OCI-LY1 (cell line): ENCODE data around the gene SPINK1.

Experiments
- H2AFZ ChIP-seq: fragments of 200-600 bp; sonication (generic), shearing (Covaris generic); 2 replicates; pipeline ENCODE4 v1.6.0; 2014; ENCODE audit warnings: antibody characterized with exemption, mild to moderate bottlenecking, low read length
- H3F3A ChIP-seq: fragments of 200-600 bp; sonication (generic), shearing (Covaris generic); 2 replicates; pipeline ENCODE4 v1.6.0; 2014; ENCODE audit warnings: mild to moderate bottlenecking, antibody characterized with exemption, low read length, moderate library complexity; ENCODE audit not compliant: insufficient read depth
- H3K27ac ChIP-seq: fragments of 200-600 bp; sonication (generic); 2 replicates; pipeline ENCODE4 v1.5.1; 2014; ENCODE audit warnings: low read length, mixed run types, mild to moderate bottlenecking, low read depth; ENCODE audit not compliant: poor library complexity, severe bottlenecking
- H3K27me3 ChIP-seq: fragments of 200-600 bp; sonication (generic); 2 replicates; pipeline ENCODE4 v1.6.0; 2014; ENCODE audit warnings: antibody characterized with exemption, mild to moderate bottlenecking, low read length, moderate library complexity; ENCODE audit not compliant: insufficient read depth
- H3K36me3 ChIP-seq: fragments of 200-600 bp; sonication (generic); 2 replicates; pipeline ENCODE4 v1.6.1; 2014; ENCODE audit warnings: mild to moderate bottlenecking, antibody characterized with exemption, low read length, moderate library complexity, mixed read lengths; ENCODE audit not compliant: insufficient read depth
- H3K4me1 ChIP-seq: fragments of 200-600 bp; sonication (generic); 2 replicates; pipeline ENCODE4 v1.5.1; 2014; ENCODE audit warnings: mild to moderate bottlenecking, low read length, moderate library complexity; ENCODE audit not compliant: insufficient read depth, severe bottlenecking
- H3K4me2 ChIP-seq: fragments of 200-600 bp; sonication (generic), shearing (Covaris generic); 2 replicates; pipeline ENCODE4 v1.6.1; 2014; ENCODE audit warnings: low read length
- H3K4me3 ChIP-seq: fragments of 200-600 bp; sonication (generic); 2 replicates; pipeline ENCODE4 v1.5.1; 2014; ENCODE audit warnings: low read length, low read depth, mild to moderate bottlenecking, mixed read lengths; ENCODE audit not compliant: poor library complexity, severe bottlenecking
- H3K79me2 ChIP-seq: fragments of 200-600 bp; shearing (Covaris generic); 2 replicates; pipeline ENCODE4 v1.6.1; 2016; ENCODE audit warnings: mixed run types, low read length, mixed read lengths; ENCODE audit not compliant: insufficient read depth
- H3K9ac ChIP-seq: fragments of 200-600 bp; sonication (generic), shearing (Covaris generic); 2 replicates; pipeline ENCODE4 v1.6.1; 2014; ENCODE audit warnings: mild to moderate bottlenecking, low read length, mixed read lengths
- H3K9me2 ChIP-seq: fragments of 200-600 bp; sonication (generic), shearing (Covaris generic); 2 replicates; pipeline ENCODE4 v1.6.1; 2014; ENCODE audit warnings: low read depth, mild to moderate bottlenecking, low read length, mixed read lengths
- H3K9me3 ChIP-seq: fragments of 200-600 bp; shearing (Covaris generic); 2 replicates; pipeline ENCODE4 v1.6.1; 2014; ENCODE audit warnings: low read length, mixed read lengths
- H4K20me1 ChIP-seq: fragments of 200-600 bp; sonication (generic), shearing (Covaris generic); 2 replicates; pipeline ENCODE4 v1.6.0; 2016; ENCODE audit warnings: mild to moderate bottlenecking, low read length; ENCODE audit not compliant: insufficient read depth
- EZH2 ChIP-seq: fragments of 200-600 bp; sonication (generic), shearing (Covaris generic); IDR thresholded peaks from 2 replicates; pipeline ENCODE4 v1.8.0; 2017; ENCODE audit warnings: borderline replicate concordance, mixed run types, mild to moderate bottlenecking, antibody characterized with exemption, low read length, moderate library complexity, mixed read lengths
- TF ChIP-seq, protein P1 (sequence below): fragments of 200-600 bp; sonication (generic), shearing (Covaris generic); IDR thresholded peaks from 2 replicates; pipeline ENCODE4 v1.5.1; 2017; ENCODE audit warnings: mild to moderate bottlenecking, antibody characterized with exemption, low read length, moderate library complexity, mixed read lengths

SPINK1 gene

DNA sequence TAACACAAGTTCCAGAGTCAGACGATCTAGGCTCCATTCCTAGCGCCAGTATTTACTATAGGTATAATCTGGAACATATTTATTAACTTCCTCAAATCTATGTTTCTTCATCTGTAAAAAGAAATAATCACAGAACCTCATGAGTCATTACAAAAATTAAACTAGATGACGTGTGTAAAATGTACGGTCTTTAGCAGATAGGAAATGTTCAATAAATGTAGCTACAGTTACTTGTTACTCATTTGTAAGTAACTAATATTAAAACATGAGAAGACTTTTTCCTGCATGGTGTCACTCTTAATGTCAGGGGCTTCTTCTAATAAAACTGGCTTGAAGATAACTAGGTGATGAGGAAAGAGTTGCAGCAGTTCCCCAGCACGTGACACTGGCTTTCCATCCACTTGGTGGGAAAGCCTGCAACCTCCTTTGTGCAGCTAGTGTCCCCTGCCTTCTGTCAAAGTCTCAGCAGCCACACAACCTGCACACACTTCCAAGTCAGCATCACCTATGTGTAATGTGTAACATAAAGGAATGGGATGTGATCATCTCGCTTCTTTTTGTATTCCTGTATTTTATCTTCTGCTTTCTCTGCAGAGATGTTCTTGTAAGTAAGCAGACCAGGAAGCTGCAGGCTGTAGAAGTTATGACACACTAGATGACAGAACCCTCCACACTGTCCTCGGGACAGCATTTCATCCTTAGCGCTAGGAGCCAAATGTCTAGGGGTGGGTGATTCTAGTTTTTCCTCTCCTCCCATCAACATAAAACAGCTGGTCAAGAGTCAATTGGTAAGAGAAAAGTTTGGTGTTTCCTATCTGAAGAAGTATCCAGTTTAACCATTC, 47.1 kb downstream of the SPINK1 start:
- no peak overlapping the region for H3K4me2 ChIP-seq
- no peaks in the 10 kb centered on the region for H3K9me2 ChIP-seq
- H3K27me3 ChIP-seq: no peaks in the 10 kb centered on the region
- H3K9me3 ChIP-seq: no peaks in the 10 kb centered on the region
- H3K79me2 ChIP-seq: no peaks in the 10 kb centered on the region
- H3K9ac ChIP-seq: no peak overlapping the region
- TF ChIP-seq, protein P1, sequence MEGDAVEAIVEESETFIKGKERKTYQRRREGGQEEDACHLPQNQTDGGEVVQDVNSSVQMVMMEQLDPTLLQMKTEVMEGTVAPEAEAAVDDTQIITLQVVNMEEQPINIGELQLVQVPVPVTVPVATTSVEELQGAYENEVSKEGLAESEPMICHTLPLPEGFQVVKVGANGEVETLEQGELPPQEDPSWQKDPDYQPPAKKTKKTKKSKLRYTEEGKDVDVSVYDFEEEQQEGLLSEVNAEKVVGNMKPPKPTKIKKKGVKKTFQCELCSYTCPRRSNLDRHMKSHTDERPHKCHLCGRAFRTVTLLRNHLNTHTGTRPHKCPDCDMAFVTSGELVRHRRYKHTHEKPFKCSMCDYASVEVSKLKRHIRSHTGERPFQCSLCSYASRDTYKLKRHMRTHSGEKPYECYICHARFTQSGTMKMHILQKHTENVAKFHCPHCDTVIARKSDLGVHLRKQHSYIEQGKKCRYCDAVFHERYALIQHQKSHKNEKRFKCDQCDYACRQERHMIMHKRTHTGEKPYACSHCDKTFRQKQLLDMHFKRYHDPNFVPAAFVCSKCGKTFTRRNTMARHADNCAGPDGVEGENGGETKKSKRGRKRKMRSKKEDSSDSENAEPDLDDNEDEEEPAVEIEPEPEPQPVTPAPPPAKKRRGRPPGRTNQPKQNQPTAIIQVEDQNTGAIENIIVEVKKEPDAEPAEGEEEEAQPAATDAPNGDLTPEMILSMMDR: no peak
- TF ChIP-seq EZH2: no peak
- H3F3A ChIP-seq: no peaks in the 10 kb centered on the region
- no peaks in the 10 kb centered on the region for H3K36me3 ChIP-seq
- H2AFZ ChIP-seq: no peak overlapping the region
- H3K4me3 ChIP-seq: no peak overlapping the region
- H3K4me1 ChIP-seq: peaks cover 10% of the 10 kb centered on the region
- H3K27ac ChIP-seq: no peak overlapping the region
- no peaks in the 10 kb centered on the region for H4K20me1 ChIP-seq

DNA sequence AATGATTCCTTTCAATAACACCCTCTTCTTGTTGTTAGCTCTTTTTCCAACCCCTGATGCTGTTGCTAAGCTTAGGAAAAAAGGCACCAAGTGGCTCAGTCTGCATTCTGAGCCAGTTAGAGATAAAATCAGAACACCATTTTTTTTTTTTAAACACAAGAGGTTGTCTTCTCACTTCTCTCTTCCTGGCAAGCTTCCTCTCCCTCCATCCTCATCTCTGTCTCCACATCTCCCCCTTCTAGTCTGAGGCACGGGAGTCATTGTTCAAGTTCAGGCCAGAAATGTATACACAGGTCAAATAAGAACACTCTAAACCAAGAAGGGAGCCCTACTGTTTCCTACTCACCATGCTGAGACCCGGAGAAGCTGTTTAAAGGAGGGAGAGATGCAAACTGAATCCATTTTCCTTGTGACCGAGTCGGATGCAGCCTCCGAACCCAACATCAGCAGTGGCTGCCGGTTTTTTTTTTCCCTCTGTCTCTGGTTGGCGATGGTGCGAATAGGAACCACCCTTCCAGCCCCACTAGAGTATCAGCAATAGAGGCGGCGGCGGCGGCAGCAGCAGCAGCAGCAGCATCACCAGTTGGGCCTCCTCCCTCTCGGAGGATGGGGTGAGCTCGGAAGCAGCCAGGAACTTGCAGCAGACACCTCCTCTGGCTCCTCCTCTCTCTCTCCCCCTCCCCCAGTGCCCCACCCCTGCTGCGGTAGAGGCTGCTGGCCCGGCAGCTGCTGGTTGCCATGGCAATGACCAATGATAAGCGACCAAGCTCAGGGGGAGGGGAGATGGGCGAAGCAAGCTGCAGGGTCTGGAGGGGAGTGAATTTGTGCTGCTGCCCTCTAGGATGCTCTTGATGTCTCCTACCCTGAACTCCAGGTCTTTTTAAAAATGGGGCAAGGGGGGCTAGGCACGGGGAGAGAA, 49.1 kb downstream of the SPINK1 start, which contains the start of gene JAKMIP2:
TSS of gene JAKMIP2 (minus strand) at position 619 of the 919 bp plus-strand sequence. CDS start 110,922 bp downstream, outside the sequence.
- H3K4me3 ChIP-seq: peak within 1 kb of the TSS; percentile 61
- no peaks in the 10 kb centered on the region for H4K20me1 ChIP-seq
- no peaks in the 10 kb centered on the region for H3K9me3 ChIP-seq
- no peaks in the 10 kb centered on the region for H3F3A ChIP-seq
- no peaks in the 10 kb centered on the region for H3K27me3 ChIP-seq
- H3K9me2 ChIP-seq: no peaks in the 10 kb centered on the region; the same call in 1 of the 2 replicates
- TF ChIP-seq, protein P1: no peak
- TF ChIP-seq EZH2: no peak
- H3K27ac ChIP-seq: no peak within 1 kb of the TSS
- peaks cover 10% of the 10 kb centered on the region for H3K4me1 ChIP-seq
- 0 out of 2 replicates have a peak within 1 kb of the TSS, but pooled peaks have one; percentile 74 for H2AFZ ChIP-seq
- H3K79me2 ChIP-seq: no peaks in the 10 kb centered on the region
- H3K9ac ChIP-seq: peak within 1 kb of the TSS; percentile 55
- H3K36me3 ChIP-seq: no peaks in the 10 kb centered on the region
- H3K4me2 ChIP-seq: peak within 1 kb of the TSS; percentile 65

DNA sequence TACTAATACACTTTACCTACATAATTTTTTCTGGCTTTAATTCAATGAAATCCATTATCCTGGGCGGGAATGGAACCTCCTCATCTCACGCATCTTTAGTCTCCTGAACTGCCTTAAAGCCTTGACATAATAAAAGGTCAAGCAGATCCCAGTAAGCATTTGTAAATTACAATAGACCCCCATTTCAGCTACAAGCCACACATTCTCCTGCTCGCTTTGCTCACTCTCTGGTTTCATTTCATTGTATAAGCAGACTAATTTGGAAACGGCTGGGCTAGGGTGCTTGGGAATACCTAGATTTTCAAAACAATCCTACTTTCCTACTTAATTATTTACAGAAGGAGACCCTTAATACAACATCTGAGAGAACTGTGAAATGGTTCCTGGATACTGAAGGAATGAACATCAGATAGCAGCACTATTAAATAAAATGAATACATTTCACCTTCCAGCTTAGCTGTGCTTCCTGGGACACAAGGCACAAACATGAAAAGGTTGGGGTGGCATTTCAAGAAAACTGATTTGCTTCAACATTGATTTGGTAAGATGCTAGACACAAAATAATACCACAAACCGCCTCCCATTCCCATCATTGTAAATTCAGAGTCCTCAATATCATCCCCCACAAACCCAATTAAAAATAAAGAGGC, 50.4 kb downstream of the SPINK1 start:
- Histone ChIP-seq H3K4me1 (peaks cover 10% of the 10 kb centered on the region), H3K9me2 (no peaks in the 10 kb centered on the region; the same call in 1 of the 2 replicates), H3K27me3 (no peaks in the 10 kb centered on the region), H3F3A (no peaks in the 10 kb centered on the region), H3K27ac (no peak overlapping the region), H4K20me1 (no peaks in the 10 kb centered on the region), H3K79me2 (no peaks in the 10 kb centered on the region), H3K4me2 (no peak overlapping the region), H2AFZ (no peak overlapping the region), H3K4me3 (no peak overlapping the region), H3K9ac (no peak overlapping the region), H3K36me3 (no peaks in the 10 kb centered on the region), H3K9me3 (no peaks in the 10 kb centered on the region)
- no peak for TF ChIP-seq EZH2
- TF ChIP-seq, protein P1: no peak
